ENCODE data around the gene TRIM73. TPM values are rescaled to one million over a fixed set of nuclear protein-coding genes. Genes with fewer than 3 reads are reported as not detected.
"Not testable (repeated sequence)": the region's sequence is repeated elsewhere in the genome, so short reads cannot be mapped to it uniquely, and the experiment has no call there.

The TRIM73 gene
- polyA plus RNA-seq, 4 donors = 2.2 to 13.5 (median 9.6) TPM

GRCh38 chr7:75414708-75415427 is 19.4 kb downstream of the TRIM73 start:
- DNase-seq (ENCODE audit: low read depth in 4 of 4, low spot score in 2 of 4) = not testable (repeated sequence)

DNA sequence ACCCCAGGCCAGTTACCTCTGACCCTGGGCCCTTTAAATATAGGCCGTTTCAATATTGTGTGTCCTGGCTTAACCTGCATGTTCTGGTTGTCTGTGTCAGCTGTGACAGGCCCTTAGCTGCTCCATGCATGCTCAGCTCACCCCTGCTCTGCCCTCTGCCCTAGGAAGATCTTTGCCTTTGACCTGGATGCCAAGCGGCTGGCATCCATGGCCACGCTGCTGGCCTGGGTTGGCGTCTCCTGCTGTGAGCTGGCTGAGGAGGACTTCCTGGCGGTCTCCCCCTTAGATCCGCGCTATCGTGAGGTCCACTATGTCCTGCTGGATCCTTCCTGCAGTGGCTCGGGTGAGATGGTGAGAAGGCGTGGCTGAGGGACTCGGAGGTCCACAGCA is 20.0 kb downstream of the TRIM73 start:
- DNase-seq (ENCODE audit: low read depth in 4 of 4, low spot score in 2 of 4) = not testable (repeated sequence)

DNA sequence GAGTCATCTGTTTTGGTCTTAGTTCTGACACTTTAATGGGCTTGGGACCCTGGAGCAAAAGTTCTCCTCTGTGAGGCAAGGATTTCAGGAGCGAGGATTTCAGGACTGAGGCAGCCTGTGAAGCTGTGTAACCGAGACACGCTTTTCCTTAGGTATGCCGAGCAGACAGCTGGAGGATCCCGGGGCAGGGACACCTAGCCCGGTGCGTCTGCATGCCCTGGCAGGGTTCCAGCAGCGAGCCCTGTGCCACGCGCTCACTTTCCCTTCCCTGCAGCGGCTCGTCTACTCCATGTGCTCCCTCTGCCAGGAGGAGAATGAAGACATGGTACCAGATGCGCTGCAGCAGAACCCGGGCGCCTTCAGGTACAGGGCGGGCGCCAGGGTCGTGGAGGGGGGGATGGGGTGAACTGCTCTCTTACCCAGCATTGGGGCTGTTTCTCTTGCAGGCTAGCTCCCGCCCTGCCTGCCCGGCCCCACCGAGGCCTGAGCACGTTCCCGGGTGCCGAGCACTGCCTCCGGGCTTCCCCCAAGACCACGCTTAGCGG is 20.5 kb downstream of the TRIM73 start:
- not testable (repeated sequence) for DNase-seq (ENCODE audit: low read depth in 4 of 4, low spot score in 2 of 4)

DNA sequence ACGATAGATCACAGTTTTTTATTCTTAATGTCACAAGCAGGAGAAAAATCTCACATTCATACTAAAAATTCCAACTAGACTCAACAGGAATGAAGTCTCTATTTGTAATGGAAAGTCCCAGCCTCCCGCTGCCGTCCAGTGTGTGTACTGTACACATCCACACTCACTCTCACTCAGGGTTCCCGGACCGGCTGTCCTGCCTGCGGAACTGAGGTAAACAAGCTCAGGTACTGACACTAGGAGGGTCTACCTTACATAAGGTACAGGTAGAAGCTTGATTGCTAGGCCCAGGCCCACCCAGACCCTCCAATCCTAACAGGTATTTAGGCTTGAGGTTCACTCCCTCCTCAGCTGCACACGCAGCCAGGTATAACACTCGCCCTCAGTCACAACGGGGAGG is 21.4 kb downstream of the TRIM73 start:
- not testable (repeated sequence) for DNase-seq (ENCODE audit: low read depth in 4 of 4, low spot score in 2 of 4)

GRCh38 chr7:75418292-75418858 is 22.9 kb downstream of the TRIM73 start:
- DNase-seq (ENCODE audit: low read depth in 4 of 4, low spot score in 2 of 4) = not testable (repeated sequence)

GRCh38 chr7:75419210-75419609 is 23.8 kb downstream of the TRIM73 start:
- DNase-seq (ENCODE audit: low read depth in 4 of 4, low spot score in 2 of 4) = not testable (repeated sequence)

DNA sequence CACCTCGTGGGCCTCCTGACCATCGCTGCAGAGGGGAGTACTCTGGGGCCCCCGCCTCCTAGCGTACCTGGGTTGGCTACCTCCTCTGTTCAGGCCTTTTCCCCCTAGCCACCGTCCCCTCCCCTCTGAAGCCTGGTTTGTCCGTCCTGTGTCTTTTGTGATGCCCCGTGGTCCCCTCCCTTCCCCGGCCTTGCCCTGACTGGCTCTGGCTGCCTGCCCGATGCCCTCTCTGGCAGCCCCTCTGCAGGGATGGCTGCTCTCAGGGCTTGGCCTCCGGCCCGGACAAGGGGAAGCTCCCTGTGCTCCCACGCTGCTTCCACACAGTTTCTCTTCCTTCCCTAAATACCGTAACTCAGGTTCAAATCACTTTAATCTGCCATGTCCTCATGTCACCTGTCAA is 24.3 kb downstream of the TRIM73 start:
- DNase-seq (ENCODE audit: low read depth in 4 of 4, low spot score in 2 of 4) = not testable (repeated sequence)

GRCh38 chr7:75420152-75420551 is 24.7 kb downstream of the TRIM73 start:
- not testable (repeated sequence) for DNase-seq (ENCODE audit: low read depth in 4 of 4, low spot score in 2 of 4)

DNA sequence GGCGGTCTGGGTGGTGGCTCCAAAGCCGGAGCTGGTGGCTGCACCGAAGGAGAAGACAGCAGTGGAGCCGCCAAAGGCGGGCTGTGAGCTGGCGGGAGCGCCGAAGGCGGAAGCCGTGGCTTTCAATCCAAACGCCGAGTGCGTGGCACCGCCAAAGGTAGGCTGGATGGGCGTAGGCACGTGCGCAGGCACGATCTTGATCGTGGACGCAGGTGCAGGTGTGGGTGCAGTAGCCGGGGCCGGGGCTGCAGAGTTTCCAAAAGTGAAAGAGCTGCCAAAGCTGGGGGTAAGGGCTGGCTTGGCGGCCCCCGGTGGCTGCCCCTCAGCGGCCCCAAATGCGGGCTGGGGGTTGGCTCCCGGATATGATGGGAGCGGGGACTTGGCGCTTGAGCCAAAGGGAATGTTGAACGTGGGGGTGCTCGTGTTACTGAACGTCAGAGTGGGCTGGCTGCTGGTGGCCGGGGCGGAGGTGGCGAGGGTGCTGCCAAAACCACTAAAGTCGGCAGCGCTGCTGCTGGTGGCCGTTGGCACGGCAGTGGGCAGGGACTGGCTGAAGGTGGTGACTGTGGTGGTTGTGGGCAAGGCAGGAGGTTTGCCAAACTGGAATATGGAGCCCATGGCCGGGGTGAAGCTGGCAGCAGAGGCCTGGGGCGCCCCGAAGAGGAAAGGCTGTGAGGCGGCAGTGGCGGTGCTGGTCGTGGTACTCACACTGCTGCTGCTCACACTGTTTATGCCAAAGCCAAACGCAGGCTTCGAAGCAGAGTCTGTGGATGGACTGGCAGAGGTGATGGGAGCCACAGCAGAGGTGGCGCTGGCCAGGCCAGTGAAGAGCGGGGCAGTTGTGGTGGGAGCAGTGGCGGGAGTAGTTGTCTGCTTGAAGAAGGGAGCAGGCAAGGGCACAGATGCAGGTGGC is 26.6 kb downstream of the TRIM73 start:
- DNase-seq (ENCODE audit: low read depth in 4 of 4, low spot score in 2 of 4) = not testable (repeated sequence)

GRCh38 chr7:75423481-75423880 is 28.1 kb downstream of the TRIM73 start:
- not testable (repeated sequence) for DNase-seq (ENCODE audit: low read depth in 4 of 4, low spot score in 2 of 4)

DNA sequence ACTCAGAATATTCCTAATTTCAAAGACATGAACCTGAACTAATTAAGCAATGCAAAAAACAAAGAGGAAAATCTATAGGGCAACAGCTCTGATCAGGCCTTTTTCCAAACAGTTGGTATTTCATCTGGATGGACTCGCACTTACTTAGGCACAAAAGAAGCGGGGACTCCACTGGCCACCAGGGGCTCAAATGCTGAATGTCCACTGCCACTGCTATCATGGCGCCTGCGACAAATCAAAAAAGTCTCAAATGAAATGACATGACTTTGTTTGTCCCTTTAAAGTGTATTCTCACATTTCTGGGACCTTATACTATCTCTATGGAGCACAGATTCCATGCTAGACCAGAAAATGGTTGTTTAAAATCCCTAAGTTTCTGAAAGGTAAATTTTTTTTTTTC is 43.6 kb downstream of the TRIM73 start:
- DNase-seq (ENCODE audit: low read depth in 4 of 4, low spot score in 2 of 4) = not testable (repeated sequence)

GRCh38 chr7:75442101-75442464 is 46.7 kb downstream of the TRIM73 start:
- not testable (repeated sequence) for DNase-seq (ENCODE audit: low read depth in 4 of 4, low spot score in 2 of 4)

GRCh38 chr7:75442465-75443111 is 47.2 kb downstream of the TRIM73 start:
- DNase-seq (ENCODE audit: low read depth in 4 of 4, low spot score in 2 of 4) = peak in 3 of 4 donors; percentile 3 to 11 (median 6)

DNA sequence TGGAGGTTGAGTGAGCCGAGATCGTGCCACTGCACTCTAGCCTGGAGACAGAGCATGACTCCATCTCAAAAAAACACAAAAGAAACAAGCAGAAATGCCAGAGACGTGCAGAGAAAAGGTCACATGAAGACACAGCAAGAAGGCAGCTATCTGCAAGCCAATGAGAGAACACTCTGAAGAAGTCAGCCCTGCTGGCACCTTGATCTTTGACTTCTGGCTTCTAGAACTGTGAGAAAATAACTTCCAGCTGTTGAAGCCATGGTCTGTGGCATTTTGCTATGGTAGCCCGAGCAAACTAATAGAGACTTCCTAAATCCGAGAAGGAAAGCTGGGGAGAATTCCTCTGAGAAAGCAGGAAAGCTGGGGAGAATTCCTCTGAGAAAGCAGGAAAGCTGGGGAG is 54.5 kb downstream of the TRIM73 start:
- not testable (repeated sequence) for DNase-seq (ENCODE audit: low read depth in 4 of 4, low spot score in 2 of 4)

DNA sequence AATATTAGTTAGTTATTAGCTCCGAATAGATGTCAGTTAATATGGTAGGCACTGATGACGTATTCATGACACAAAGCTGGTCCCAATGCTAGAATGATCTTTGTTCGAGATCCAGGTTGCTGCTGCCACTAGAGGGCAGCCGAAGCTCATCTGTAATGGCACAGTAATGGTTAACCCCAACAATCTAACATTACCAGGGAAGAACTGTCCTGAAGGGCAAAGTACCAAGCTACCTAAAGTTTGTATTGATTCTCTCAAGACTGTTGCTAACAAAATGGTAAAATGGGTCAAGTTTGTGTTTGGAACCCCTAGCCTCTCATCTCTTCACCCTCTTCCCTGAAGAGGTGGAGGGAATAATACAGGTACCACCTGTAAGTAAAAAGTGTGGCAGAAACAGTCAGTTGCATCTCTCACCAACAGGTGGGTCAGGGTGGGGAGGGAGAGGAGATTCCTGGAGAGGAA is 57.1 kb downstream of the TRIM73 start:
- not testable (repeated sequence) for DNase-seq (ENCODE audit: low read depth in 4 of 4, low spot score in 2 of 4)

Other genes starting within 250 kb of the TRIM73 start
- gene POM121C, start 90.7 kb downstream of the TRIM73 start, polyA plus RNA-seq (ENCODE audit: insufficient read length in 4 of 4) = 10 to 100 TPM; 44.1 to 70.2 (median 58.4) TPM
- gene SPDYE5, start 96.7 kb downstream of the TRIM73 start, polyA plus RNA-seq (ENCODE audit: insufficient read length in 4 of 4) = 1 to 10 TPM in 2 of 4 donors, under 1 TPM in 2; 0.76 to 8.4 (median 3.2) TPM